Transverse colon (tissue), 4 donors: Measurements from ENCODE around the gene DIAPH3. TPM values are rescaled to one million over a fixed set of nuclear protein-coding genes. Genes with fewer than 3 reads are reported as not detected.

Experiments used
- DNase-seq: peaks from one replicate; pipeline ENCODE4 v3.0.0-alpha.2; 2019
- H3K27ac ChIP-seq, 4 donors: fragments of 200-600 bp; sonication (generic); 2 replicates each; pipeline ENCODE4 v1.5.1; 2016 to 2018; ENCODE audit warnings: inconsistent platforms in 4 of 4
- H3K27me3 ChIP-seq: fragments of 200-600 bp; sonication (generic); 2 replicates; pipeline ENCODE4 v1.5.1; 2017; ENCODE audit warnings: inconsistent platforms
- H3K36me3 ChIP-seq, 4 donors: fragments of 200-600 bp; sonication (generic); 2 replicates each; pipeline ENCODE4 v1.5.1; 2017 to 2019; ENCODE audit warnings: inconsistent platforms in 4 of 4
- H3K4me1 ChIP-seq, 4 donors: fragments of 200-600 bp; sonication (generic); 2 replicates each; pipeline ENCODE4 v1.5.1; 2017 to 2020; ENCODE audit warnings: inconsistent platforms in 4 of 4
- H3K4me3 ChIP-seq, 4 donors: fragments of 200-600 bp; sonication (generic); 1 replicate in 1 of 4; 2 replicates in 3 of 4; pipeline versions ENCODE4 v1.5.1 to v1.6.1; 2017 to 2019; ENCODE audit warnings: inconsistent platforms in 4 of 4
- H3K9me3 ChIP-seq, 2 donors: fragments of 200-600 bp; sonication (generic); 2 replicates each; pipeline ENCODE4 v1.5.1; 2017 to 2019; ENCODE audit warnings: inconsistent platforms in 2 of 2
- EP300 ChIP-seq: sonication (generic); formaldehyde crosslinking; IDR thresholded peaks from one replicate; pipeline ENCODE4 v1.6.1; 2017; ENCODE audit warnings: antibody characterized with exemption, low read depth
- POLR2A ChIP-seq: fragments of 450-650 bp; IDR thresholded peaks from one replicate; pipeline ENCODE4 v1.6.1; 2016; ENCODE audit warnings: antibody characterized with exemption, mild to moderate bottlenecking, moderate library complexity
- POLR2AphosphoS5 ChIP-seq, 3 donors: sonication (generic); formaldehyde crosslinking; IDR thresholded peaks; one replicate each; pipeline ENCODE4 v1.6.1; 2016; ENCODE audit warnings: antibody characterized with exemption in 3 of 3
- WGBS, 2 donors: methylation state at CpG; one replicate each; pipeline ENCODE4 v1.1.5; 2018; ENCODE audit warnings: low coverage in 1 of 2; 5-methylcytosine and 5-hydroxymethylcytosine counted together
- in situ Hi-C, 4 donors: fragments of 200-750 bp; cut with MboI; loops; one replicate each; pipeline versions ENCODE4 v1.15.0 to v1.15.1; 2017; ENCODE audit warnings: low sequenced_read_pairs in 3 of 4, low pct_ligation_motif_present in 1 of 4, low pct_unique_long_range_greater_than_20kb in 1 of 4
- intact Hi-C: fragments of 100-400 bp; cut with DNase I; formaldehyde crosslinking; loops from one replicate; pipeline ENCODE4 v1.15.1; 2023; ENCODE audit warnings: low total_unique reads
- total RNA-seq, 4 donors: library from RNA; depleted of rRNA; stranded (reverse); fragments of >200 nt; gene quantifications; one replicate each; pipeline ENCODE4 v1.1.0, GENCODE V29; 2016
- TF ChIP-seq, protein P1 (sequence below), 5 experiments: fragments of 200-600 bp in 3 of 5; fragments of 450-650 bp in 2 of 5; sonication (generic) in 3 of 5; IDR thresholded peaks; 1 replicate in 2 of 5; 2 replicates in 3 of 5; pipeline ENCODE4 v1.5.1; 2016 to 2017; ENCODE audit warnings: antibody characterized with exemption in 5 of 5, inconsistent platforms in 3 of 5, mild to moderate bottlenecking in 2 of 5, moderate library complexity in 1 of 5

The DIAPH3 gene
- total RNA-seq, 4 donors from 2014 or later: 0.95 to 1.6 (median 1.2) TPM

DNA sequence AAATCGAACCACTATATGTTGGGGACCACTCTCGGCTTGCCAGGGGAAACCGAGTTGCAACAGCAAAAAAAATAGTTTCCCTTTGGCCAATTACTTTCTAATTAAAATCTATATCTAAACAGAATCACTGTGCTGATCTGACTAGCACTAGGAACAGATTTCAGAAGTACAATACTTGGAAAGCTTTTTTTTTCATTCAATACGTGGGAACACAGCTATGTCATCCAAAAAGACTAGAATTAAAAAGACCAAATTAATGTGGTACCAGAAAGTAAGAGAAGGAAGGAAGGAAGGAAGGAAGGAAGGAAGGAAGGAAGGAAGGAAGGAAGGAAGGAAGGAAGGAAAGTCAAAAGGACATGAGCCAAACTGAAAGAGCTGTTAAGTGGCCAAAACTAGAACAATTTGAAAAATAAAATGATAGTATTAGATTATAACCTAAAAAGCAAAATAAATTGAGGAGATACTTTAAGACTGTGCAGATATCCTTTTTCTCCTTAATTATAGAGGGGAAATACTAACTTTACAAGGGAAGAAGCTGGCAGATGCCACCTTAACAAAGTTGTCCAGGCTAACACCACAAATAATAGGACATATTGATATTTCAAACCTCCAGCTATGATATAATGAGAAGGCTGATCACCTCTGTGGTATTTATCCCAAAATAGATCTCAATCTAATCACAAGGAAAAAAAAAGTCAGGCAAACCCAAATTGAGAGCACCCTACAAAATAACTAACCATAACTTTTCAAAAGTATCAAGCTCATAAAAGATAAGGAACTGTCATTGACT lies 63.9 kb downstream of the DIAPH3 start:
- no peaks in the 10 kb centered on the region for H3K27me3 ChIP-seq
- TF ChIP-seq EP300 (no peak), POLR2A (no peak), POLR2AphosphoS5 (IDR thresholded peaks at IDR 0.05) (no peak)
- TF ChIP-seq, protein P1, sequence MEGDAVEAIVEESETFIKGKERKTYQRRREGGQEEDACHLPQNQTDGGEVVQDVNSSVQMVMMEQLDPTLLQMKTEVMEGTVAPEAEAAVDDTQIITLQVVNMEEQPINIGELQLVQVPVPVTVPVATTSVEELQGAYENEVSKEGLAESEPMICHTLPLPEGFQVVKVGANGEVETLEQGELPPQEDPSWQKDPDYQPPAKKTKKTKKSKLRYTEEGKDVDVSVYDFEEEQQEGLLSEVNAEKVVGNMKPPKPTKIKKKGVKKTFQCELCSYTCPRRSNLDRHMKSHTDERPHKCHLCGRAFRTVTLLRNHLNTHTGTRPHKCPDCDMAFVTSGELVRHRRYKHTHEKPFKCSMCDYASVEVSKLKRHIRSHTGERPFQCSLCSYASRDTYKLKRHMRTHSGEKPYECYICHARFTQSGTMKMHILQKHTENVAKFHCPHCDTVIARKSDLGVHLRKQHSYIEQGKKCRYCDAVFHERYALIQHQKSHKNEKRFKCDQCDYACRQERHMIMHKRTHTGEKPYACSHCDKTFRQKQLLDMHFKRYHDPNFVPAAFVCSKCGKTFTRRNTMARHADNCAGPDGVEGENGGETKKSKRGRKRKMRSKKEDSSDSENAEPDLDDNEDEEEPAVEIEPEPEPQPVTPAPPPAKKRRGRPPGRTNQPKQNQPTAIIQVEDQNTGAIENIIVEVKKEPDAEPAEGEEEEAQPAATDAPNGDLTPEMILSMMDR (IDR thresholded peaks at IDR 0.05): no peak
- no peak overlapping the region for H3K27ac ChIP-seq
- no peaks in the 10 kb centered on the region for H3K36me3 ChIP-seq
- H3K4me3 ChIP-seq: no peak overlapping the region
- in situ Hi-C loops: no loop called here
- H3K4me1 ChIP-seq: no peaks in the 10 kb centered on the region
- DNase-seq: no peak
- no peaks in the 10 kb centered on the region for H3K9me3 ChIP-seq
- intact Hi-C loops: no loop called here
- 82 to 88% methylated on average over 3 to 4 of the region's 4 CpGs for WGBS, 2 donors

DNA sequence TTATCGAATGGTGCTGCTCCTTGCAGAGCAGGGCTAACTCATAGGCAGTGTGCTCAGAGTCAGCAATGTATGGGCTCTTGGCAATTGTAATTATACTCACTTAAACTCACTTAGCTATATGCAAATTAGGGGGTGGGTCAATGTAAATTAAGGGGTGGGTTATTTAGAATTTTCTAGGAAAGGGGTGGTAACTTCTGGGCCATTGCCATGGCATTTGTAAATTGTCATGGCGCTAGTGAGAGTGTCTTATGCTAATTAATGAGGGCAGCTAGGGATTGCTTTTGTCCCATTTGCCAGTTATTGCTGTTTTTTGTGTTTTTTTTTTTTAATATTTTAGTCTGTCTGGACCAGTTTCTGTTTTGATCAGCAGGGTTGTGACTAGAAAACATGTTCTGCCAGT lies 68.4 kb downstream of the DIAPH3 start:
- no peak overlapping the region for H3K27ac ChIP-seq
- TF ChIP-seq, protein P1 (IDR thresholded peaks at IDR 0.05): no peak
- TF ChIP-seq EP300 (no peak), POLR2AphosphoS5 (IDR thresholded peaks at IDR 0.05) (no peak), POLR2A (no peak)
- H3K9me3 ChIP-seq: no peaks in the 10 kb centered on the region
- WGBS, 2 donors: 90 to 100% methylated on average over 2 of the region's 2 CpGs
- DNase-seq: no peak
- in situ Hi-C loops: no loop called here
- H3K4me3 ChIP-seq: no peak overlapping the region
- intact Hi-C loops: no loop called here
- H3K36me3 ChIP-seq: no peaks in the 10 kb centered on the region
- H3K27me3 ChIP-seq: no peaks in the 10 kb centered on the region
- peaks cover 0 to 3% (median 0%) of the 10 kb centered on the region in 4 donors for H3K4me1 ChIP-seq

DNA sequence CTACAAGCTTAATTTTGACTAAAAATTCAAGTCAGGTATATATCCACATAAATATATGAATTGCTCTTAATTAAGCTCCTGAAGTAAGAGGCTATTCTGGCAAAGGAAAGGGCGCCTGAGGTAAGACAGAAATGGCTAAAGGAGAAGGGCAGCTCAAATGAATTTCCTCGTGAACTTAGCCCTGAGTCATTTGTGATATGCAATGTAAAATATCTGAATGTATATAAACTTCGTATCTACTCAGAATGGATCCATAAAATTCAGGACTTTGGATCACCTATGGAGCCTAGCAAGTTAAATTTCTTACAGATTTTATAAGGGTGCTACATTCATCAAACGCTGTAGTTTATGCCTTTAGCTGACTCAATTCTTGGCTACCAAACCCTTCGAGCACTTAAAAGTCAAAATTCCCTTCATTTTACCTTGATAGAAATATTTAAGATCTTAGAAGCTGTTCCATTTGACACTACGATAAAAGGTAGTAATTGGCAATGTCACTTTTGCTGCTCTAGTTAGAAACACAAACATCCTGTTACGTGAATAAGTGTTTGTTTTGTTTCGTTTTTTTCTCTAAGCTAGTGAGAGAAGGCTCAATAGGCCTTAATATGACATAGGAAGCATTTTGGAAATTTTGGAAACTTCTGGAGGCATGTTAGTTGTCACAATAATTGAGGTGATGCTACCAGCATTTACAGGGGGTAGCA lies 69.2 kb downstream of the DIAPH3 start:
- 65 to 68% methylated on average over 8 of the region's 8 CpGs for WGBS, 2 donors
- TF ChIP-seq, protein P1 (IDR thresholded peaks at IDR 0.05): no peak
- no peak for TF ChIP-seq POLR2A
- TF ChIP-seq POLR2AphosphoS5 (IDR thresholded peaks at IDR 0.05): no peak
- no peak for TF ChIP-seq EP300
- DNase-seq: no peak
- intact Hi-C loops: no loop called here
- Histone ChIP-seq H3K36me3 (no peaks in the 10 kb centered on the region), H3K27ac (peak overlapping the region in 2 of 4 donors; percentile 12 to 25), H3K4me3 (no peak overlapping the region), H3K27me3 (no peaks in the 10 kb centered on the region), H3K4me1 (peaks cover 0 to 3% (median 0%) of the 10 kb centered on the region in 4 donors), H3K9me3 (no peaks in the 10 kb centered on the region)
- in situ Hi-C loops: no loop called here

DNA sequence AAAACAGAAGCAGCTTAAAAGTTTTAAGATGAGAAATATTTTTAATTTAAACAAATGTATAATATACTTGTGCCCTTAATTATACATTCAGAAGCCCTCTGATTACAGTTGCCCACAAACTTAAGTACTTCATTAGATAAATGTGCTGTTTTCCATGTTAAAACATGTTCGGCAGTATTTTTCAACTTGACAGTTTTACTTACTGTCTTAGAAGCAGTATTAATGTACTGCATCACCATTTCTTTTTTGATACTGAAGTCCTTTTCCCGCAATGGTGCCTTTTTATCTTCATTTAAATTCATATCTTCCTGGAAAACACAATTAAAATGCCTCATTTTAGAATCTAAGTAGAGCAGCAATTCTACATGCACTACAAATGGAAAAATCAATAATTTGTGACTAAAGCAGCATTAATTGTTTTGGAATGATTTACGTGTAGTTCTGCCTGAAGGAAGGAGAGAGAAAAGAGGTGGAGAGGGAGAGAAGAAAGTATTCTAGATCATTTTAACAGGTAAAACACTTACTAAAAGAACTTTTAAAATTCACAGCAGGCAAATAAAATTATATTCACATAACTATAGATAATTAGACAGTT lies 70.2 kb downstream of the DIAPH3 start:
- 93 to 94% methylated on average over 3 of the region's 3 CpGs for WGBS, 2 donors

More for the DNA sequence above, 70.2 kb downstream of the DIAPH3 start:
- H3K27me3 ChIP-seq: no peaks in the 10 kb centered on the region
- intact Hi-C loops (no loop called here), in situ Hi-C loops (no loop called here)
- DNase-seq: no peak
- peaks cover 0 to 3% (median 0%) of the 10 kb centered on the region in 4 donors for H3K4me1 ChIP-seq
- H3K4me3 ChIP-seq: no peak overlapping the region
- no peaks in the 10 kb centered on the region for H3K9me3 ChIP-seq
- TF ChIP-seq POLR2AphosphoS5 (IDR thresholded peaks at IDR 0.05): no peak
- TF ChIP-seq POLR2A: no peak
- TF ChIP-seq EP300: no peak
- TF ChIP-seq, protein P1 (IDR thresholded peaks at IDR 0.05): no peak
- no peak overlapping the region for H3K27ac ChIP-seq
- no peaks in the 10 kb centered on the region for H3K36me3 ChIP-seq
